ENCODE measurements around the gene HELZ.
A peak's percentile ranks its signal among the peaks of the same experiment; 100 is the strongest.
"Not testable (repeated sequence)": the region's sequence is repeated elsewhere in the genome, so short reads cannot be mapped to it uniquely, and the experiment has no call there.

Gene HELZ

GRCh38 chr17:67105213-67105612 lies 139.8 kb downstream of the HELZ start:
- no peak for TF ChIP-seq CTCF (IDR thresholded peaks at IDR 0.05; ENCODE audit: low read depth, low read length, missing control alignments)
- H3K4me3 ChIP-seq (ENCODE audit: low read depth, low read length) = no peak overlapping the region
- DNase-seq (ENCODE audit: low read depth) = no peak
- in situ Hi-C loops (cut with HindIII; ENCODE audit: low sequenced_read_pairs) = no loop called here

- H3K4me3 ChIP-seq (ENCODE audit: low read depth, low read length); DNase-seq (ENCODE audit: low read depth); in situ Hi-C loops (cut with HindIII; ENCODE audit: low sequenced_read_pairs): not testable (repeated sequence)
Measured at GRCh38 chr17:67104641-67105040, 140.4 kb downstream of the HELZ start.

- in situ Hi-C loops (cut with HindIII; ENCODE audit: low sequenced_read_pairs) = no loop called here
- DNase-seq (ENCODE audit: low read depth) = no peak
- no peak overlapping the region for H3K4me3 ChIP-seq (ENCODE audit: low read depth, low read length)
- TF ChIP-seq CTCF (IDR thresholded peaks at IDR 0.05; ENCODE audit: low read depth, low read length, missing control alignments) = no peak
Measured at GRCh38 chr17:67098006-67098405, 147.0 kb downstream of the HELZ start.

GRCh38 chr17:67096609-67097008 lies 148.4 kb downstream of the HELZ start:
- TF ChIP-seq CTCF (IDR thresholded peaks at IDR 0.05; ENCODE audit: low read depth, low read length, missing control alignments) = no peak
- in situ Hi-C loops (cut with HindIII; ENCODE audit: low sequenced_read_pairs) = no loop called here
- H3K4me3 ChIP-seq (ENCODE audit: low read depth, low read length) = no peak overlapping the region
- DNase-seq (ENCODE audit: low read depth) = no peak

GRCh38 chr17:67095803-67096202 lies 149.2 kb downstream of the HELZ start:
- H3K4me3 ChIP-seq (ENCODE audit: low read depth, low read length) = no peak overlapping the region
- no peak for DNase-seq (ENCODE audit: low read depth)
- no peak for TF ChIP-seq CTCF (IDR thresholded peaks at IDR 0.05; ENCODE audit: low read depth, low read length, missing control alignments)
- in situ Hi-C loops (cut with HindIII; ENCODE audit: low sequenced_read_pairs) = no loop called here

GRCh38 chr17:67095291-67095690 lies 149.7 kb downstream of the HELZ start:
- DNase-seq (ENCODE audit: low read depth) = peak; percentile 24
- in situ Hi-C loops (cut with HindIII; ENCODE audit: low sequenced_read_pairs); H3K4me3 ChIP-seq (ENCODE audit: low read depth, low read length): not testable (repeated sequence)

- in situ Hi-C loops (cut with HindIII; ENCODE audit: low sequenced_read_pairs) = no loop called here
- DNase-seq (ENCODE audit: low read depth) = no peak
- no peak for TF ChIP-seq CTCF (IDR thresholded peaks at IDR 0.05; ENCODE audit: low read depth, low read length, missing control alignments)
- no peak overlapping the region for H3K4me3 ChIP-seq (ENCODE audit: low read depth, low read length)
Measured at GRCh38 chr17:67093348-67093747, 151.6 kb downstream of the HELZ start.

- H3K4me3 ChIP-seq (ENCODE audit: low read depth, low read length); DNase-seq (ENCODE audit: low read depth); in situ Hi-C loops (cut with HindIII; ENCODE audit: low sequenced_read_pairs): not testable (repeated sequence)
Measured at GRCh38 chr17:67092710-67093109, 152.3 kb downstream of the HELZ start.

Data from astrocyte of the cerebellum (primary cell).